ENCODE results near the gene SELENON.

Gene SELENON

DNA sequence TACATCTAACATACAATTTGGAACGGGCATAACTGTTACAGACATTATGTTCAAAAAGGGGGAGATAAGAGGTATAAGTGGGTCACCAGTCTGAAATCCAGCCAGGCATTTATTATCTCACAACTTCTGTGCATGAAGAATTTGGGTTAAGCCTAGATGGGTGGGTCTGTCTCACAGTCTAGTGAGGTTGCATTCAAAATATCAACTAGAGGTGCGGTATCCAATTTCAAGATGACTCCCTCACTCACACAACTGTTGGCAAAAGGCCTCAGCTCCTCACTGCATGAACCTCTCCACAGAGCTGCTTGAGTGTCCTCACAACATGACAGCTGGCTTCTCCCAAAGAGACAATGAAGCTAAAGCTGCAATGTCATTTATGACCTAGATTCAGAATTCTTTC lies 54.6 kb downstream of the SELENON start:
- no peak for TF ChIP-seq ZNF175 (tag by site-specific recombination; IDR thresholded peaks at IDR 0.05)
- 0 out of 2 replicates have a peak, but pooled peaks have one; percentile 32 for TF ChIP-seq KLF1 (tag by site-specific recombination; IDR thresholded peaks at IDR 0.05)
- no peak for TF ChIP-seq YY2 (tag by site-specific recombination; IDR thresholded peaks at IDR 0.05)
- TF ChIP-seq TRIM28 (IDR thresholded peaks at IDR 0.05; ENCODE audit: borderline replicate concordance, low read length), result peak; percentile 34; the same call in 1 of the 2 replicates
- peak; percentile 84 for TF ChIP-seq ZNF610 (tag by site-specific recombination; IDR thresholded peaks at IDR 0.05; ENCODE audit: borderline replicate concordance)
- CTCF ChIA-PET, result interaction anchor here (1.7 kb wide), 1 partner anchor 41 kb away, joined by 8 read pairs; no protein-coding TSS in a partner anchor
- POLR2A ChIA-PET, result interaction anchor here (0.6 to 0.7 kb wide), 3 partner anchors 95 to 744 kb away, joined by 3 to 8 read pairs (median 4); no protein-coding TSS in a partner anchor
- H3K36me3 ChIP-seq (ENCODE audit: control insufficient read depth in 2 of 2, insufficient read depth in 1 of 2, low read length in 2 of 2), result peaks cover 0 to 4% of the 10 kb centered on the region in 2 experiments; a peak in 2 of 3 replicates
- no peaks in the 10 kb centered on the region for H3K9me3 ChIP-seq (ENCODE audit: control insufficient read depth, insufficient read depth, low read depth, low read length)
- H3K4me3 ChIP-seq (ENCODE audit: low read depth, low read length), result no peak overlapping the region
- H3K27ac ChIP-seq (ENCODE audit: extremely low read depth, low read depth, low read length), result no peak overlapping the region
- H3K4me1 ChIP-seq (ENCODE audit: control insufficient read depth, insufficient read depth, low read length), result no peaks in the 10 kb centered on the region; the same call in 1 of the 2 replicates

- TF ChIP-seq GLIS1 (tag by site-specific recombination; IDR thresholded peaks at IDR 0.05) (no peak), YY1 (tag by site-specific recombination; IDR thresholded peaks at IDR 0.05) (no peak), EGR2 (tag by site-specific recombination; IDR thresholded peaks at IDR 0.05; ENCODE audit: low read depth) (peak; percentile 49)
- TF ChIP-seq, protein P1, sequence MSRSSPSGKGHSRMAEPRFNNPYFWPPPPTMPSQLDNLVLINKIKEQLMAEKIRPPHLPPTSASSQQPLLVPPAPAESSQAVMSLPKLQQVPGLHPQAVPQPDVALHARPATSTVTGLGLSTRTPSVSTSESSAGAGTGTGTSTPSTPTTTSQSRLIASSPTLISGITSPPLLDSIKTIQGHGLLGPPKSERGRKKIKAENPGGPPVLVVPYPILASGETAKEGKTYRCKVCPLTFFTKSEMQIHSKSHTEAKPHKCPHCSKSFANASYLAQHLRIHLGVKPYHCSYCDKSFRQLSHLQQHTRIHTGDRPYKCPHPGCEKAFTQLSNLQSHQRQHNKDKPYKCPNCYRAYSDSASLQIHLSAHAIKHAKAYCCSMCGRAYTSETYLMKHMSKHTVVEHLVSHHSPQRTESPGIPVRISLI (tag by site-specific recombination; IDR thresholded peaks at IDR 0.05), result 0 out of 2 replicates have a peak, but pooled peaks have one; percentile 9
- POLR2A ChIA-PET, result no interaction called here
- Histone ChIP-seq H3K27ac (ENCODE audit: extremely low read depth, low read depth, low read length) (no peak overlapping the region), H3K9me3 (ENCODE audit: control insufficient read depth, insufficient read depth, low read depth, low read length) (no peaks in the 10 kb centered on the region), H3K36me3 (ENCODE audit: control insufficient read depth in 2 of 2, insufficient read depth in 1 of 2, low read length in 2 of 2) (peaks cover 0 to 4% of the 10 kb centered on the region in 2 experiments; a peak in 2 of 3 replicates), H3K4me1 (ENCODE audit: control insufficient read depth, insufficient read depth, low read length) (no peaks in the 10 kb centered on the region; the same call in 1 of the 2 replicates), H3K4me3 (ENCODE audit: low read depth, low read length) (no peak overlapping the region)
- CTCF ChIA-PET, result interaction anchor here (0.6 to 0.9 kb wide), 3 partner anchors 9 to 34 kb away, joined by 3 to 4 read pairs (median 4); no protein-coding TSS in a partner anchor
These were observed 56.9 kb downstream of the SELENON start for GRCh38 chr1:25856856-25857255.

DNA sequence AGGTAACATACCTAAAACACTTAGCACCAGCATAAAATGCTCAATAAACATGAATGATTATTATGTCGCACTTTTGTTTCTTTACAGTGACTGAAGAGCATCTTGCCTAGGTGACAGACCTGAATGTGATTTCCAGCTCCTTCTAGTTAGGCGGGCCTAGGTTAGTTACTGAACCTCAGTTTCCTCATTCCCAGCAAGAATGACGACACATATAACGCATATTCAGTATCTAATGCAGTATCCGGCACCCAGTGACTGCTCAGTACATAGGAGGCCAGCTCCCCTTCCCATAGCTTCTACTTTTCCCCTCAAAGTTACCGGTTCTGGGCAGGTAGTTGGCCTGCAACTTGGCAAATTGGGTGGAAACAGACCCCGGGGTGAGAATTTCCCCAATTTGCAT lies 58.5 kb downstream of the SELENON start:
- Histone ChIP-seq H3K27ac (ENCODE audit: extremely low read depth, low read depth, low read length) (peak overlapping the region; percentile 71; the same call in 1 of the 2 replicates), H3K4me3 (ENCODE audit: low read depth, low read length) (peak overlapping the region; percentile 83), H3K4me1 (ENCODE audit: control insufficient read depth, insufficient read depth, low read length) (no peaks in the 10 kb centered on the region; the same call in 1 of the 2 replicates), H3K36me3 (ENCODE audit: control insufficient read depth in 2 of 2, insufficient read depth in 1 of 2, low read length in 2 of 2) (peaks cover 0 to 18% of the 10 kb centered on the region in 2 experiments; a peak in 2 of 3 replicates), H3K9me3 (ENCODE audit: control insufficient read depth, insufficient read depth, low read depth, low read length) (no peaks in the 10 kb centered on the region)
- no peak for TF ChIP-seq ZNF37A (tag by site-specific recombination; IDR thresholded peaks at IDR 0.05)
- 0 out of 2 replicates have a peak, but pooled peaks have one; percentile 32 for TF ChIP-seq ATF2 (tag by site-specific recombination; IDR thresholded peaks at IDR 0.05; ENCODE audit: low read depth)
- CTCF ChIA-PET, result interaction anchor here (1.4 kb wide), 1 partner anchor 28 kb away, joined by 5 read pairs; no protein-coding TSS in a partner anchor
- POLR2A ChIA-PET, result interaction anchor here (0.7 to 1.2 kb wide), 3 partner anchors 13 to 35 kb away, joined by 3 to 5 read pairs (median 4); partner anchors contain the start of gene PAQR7

DNA sequence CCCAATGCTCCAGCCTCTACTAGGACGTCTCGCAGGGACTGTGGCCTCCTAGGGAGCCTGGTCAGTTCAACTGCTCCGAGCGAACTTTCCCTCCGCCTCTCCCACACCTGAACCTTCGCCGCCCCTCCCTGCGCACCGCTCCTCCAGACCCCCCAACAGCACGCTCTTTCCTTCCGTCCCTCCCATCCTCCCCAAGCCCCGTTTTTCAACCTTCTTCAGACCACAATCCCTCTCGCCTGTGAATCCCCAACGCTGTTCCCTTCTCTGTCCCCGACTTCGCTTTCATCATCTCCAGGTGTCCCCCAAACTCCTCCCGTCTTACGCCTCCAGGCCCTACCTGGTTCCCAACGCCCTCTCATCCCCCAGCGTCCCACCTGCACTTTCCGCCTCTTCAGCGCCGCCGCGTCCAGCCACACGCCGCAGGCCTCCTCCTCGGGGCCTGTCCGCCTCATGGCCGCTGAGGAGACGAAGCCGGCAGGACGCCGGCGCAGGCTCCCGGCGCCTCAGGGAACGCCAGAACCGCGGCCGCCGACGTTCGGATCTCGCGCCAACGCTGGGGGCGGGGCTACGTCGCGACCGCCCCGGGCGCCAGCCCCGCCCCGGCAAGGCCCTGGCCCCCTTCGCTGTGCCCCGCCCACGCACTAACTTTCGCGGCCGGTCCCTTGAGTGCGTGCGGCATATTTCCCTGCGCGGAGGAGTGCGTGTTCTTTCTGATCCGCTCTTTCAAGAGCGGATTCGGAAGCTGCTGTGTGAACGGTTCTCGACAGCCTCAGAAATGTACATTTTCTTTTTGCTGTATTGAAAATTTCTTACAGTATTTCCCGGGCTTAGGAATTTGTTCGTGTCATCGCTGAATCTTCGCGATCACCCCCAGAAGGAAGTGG lies 59.2 kb downstream of the SELENON start, which contains the start of gene AUNIP:
Gene AUNIP, minus strand, starts transcription at position 552 of the 884 bp plus-strand sequence. Its CDS starts 100 bp downstream, at position 452.
- ChIA-PET POLR2A (interaction anchor here (0.7 to 0.8 kb wide), 2 partner anchors 14 to 36 kb away, joined by 3 to 4 read pairs; no protein-coding TSS in a partner anchor), CTCF (no interaction called here)
- H3K27ac ChIP-seq (ENCODE audit: extremely low read depth, low read depth, low read length), result peak within 1 kb of the TSS; percentile 71
- no peaks in the 10 kb centered on the region for H3K9me3 ChIP-seq (ENCODE audit: control insufficient read depth, insufficient read depth, low read depth, low read length)
- peaks cover 0 to 22% of the 10 kb centered on the region in 2 experiments; a peak in 2 of 3 replicates for H3K36me3 ChIP-seq (ENCODE audit: control insufficient read depth in 2 of 2, insufficient read depth in 1 of 2, low read length in 2 of 2)
- peak within 1 kb of the TSS; percentile 83 for H3K4me3 ChIP-seq (ENCODE audit: low read depth, low read length)
- H3K4me1 ChIP-seq (ENCODE audit: control insufficient read depth, insufficient read depth, low read length), result no peaks in the 10 kb centered on the region; the same call in 1 of the 2 replicates
- TF ChIP-seq ZNF350 (tag by site-specific recombination; IDR thresholded peaks at IDR 0.05) (no peak), ZNF391 (tag by site-specific recombination; IDR thresholded peaks at IDR 0.05; ENCODE audit: borderline replicate concordance, low read depth) (peak; percentile 95; the same call in 1 of the 2 replicates), YY1 (tag by site-specific recombination; IDR thresholded peaks at IDR 0.05) (peak; percentile 83; the same call in 1 of the 2 replicates), ZNF76 (tag by site-specific recombination; IDR thresholded peaks at IDR 0.05; ENCODE audit: borderline replicate concordance, low read depth) (peak; percentile 94), ZNF830 (tag by site-specific recombination; IDR thresholded peaks at IDR 0.05; ENCODE audit: low read depth) (no peak), ZNF670 (tag by site-specific recombination; IDR thresholded peaks at IDR 0.05; ENCODE audit: low read depth) (no peak), ZNF701 (tag by site-specific recombination; IDR thresholded peaks at IDR 0.05) (0 out of 2 replicates have a peak, but pooled peaks have one; percentile 71), ZEB2 (tag by site-specific recombination; IDR thresholded peaks at IDR 0.05) (peak; percentile 88), GLIS2 (tag by site-specific recombination; IDR thresholded peaks at IDR 0.05) (peak; percentile 82), ZNF792 (tag by site-specific recombination; IDR thresholded peaks at IDR 0.05) (peak; percentile 29; the same call in 1 of the 2 replicates), ZFP41 (tag by site-specific recombination; IDR thresholded peaks at IDR 0.05; ENCODE audit: borderline replicate concordance) (no peak), ZNF585B (tag by site-specific recombination; IDR thresholded peaks at IDR 0.05) (no peak; the same call in 1 of the 2 replicates), SETDB1 (IDR thresholded peaks at IDR 0.05; ENCODE audit: insufficient read length, low read length) (no peak), ZNF514 (tag by site-specific recombination; IDR thresholded peaks at IDR 0.05) (no peak)

Data from HEK293 (cell line).